Stimulated activated CD4-positive, alpha-beta T cell treated with anti-CD3 and anti-CD28 coated beads, Interleukin-15, amount 100 ng/mL, for 1 hour (primary cell): ENCODE measurements around the gene UBA1.

ENCODE experiments used
- DNase-seq, 2 donors: peaks; one replicate each; pipeline ENCODE4 v3.0.0-alpha.2; 2020; ENCODE audit warnings: low read depth in 1 of 2, low spot score in 1 of 2

The UBA1 gene

DNA sequence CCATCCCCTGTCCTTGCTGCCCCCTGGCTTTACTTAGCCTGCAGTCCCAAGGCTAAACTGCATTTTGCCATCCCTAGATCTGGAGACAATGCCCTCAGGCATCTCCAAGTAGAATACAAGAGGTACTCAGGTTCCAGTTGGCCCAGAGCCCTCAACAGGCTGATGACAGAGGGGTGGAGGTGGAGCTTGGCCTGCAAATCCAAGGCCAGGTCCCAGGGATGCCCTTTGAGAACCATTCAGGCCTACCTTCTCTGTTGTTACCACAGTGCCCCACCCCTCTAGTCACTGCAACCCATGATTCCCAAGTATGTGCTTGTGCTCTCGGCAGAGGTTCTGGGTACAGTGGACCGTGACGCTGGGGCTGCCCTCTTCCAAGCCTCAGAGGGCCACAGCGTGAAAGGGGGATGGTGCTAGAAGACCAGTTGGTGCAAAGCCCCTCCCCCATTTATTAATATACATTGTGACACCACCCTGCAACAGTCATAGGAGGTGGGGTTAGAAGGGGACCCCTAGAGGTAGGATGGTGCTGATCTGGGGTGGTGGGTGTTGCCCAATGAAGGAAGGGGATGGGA, 6.4 kb upstream of the UBA1 start:
- DNase-seq = no peak

DNA sequence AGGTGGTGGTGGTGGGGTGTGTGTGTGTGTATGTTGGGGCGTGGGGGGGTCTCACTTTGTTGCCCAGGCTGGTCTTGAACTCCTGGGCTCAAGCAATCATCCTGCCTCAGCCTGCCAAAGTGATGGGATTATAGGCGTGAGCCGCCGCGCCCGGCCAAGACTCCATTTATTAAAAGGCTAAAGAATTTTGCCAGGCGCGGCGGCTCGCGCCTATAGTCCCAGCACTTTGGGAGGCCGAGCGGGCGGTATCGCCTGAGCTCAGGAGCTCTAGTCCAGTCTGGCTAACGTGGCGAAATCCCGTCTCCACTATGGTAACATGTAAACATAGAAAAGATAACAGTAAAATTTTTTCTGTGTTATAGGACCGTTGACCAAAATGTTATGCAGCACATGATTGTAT, 3.7 kb upstream of the UBA1 start:
- DNase-seq = no peak

- DNase-seq = peak; percentile 47 to 64
Measured at GRCh38 chrX:47190445-47191269, 3.0 kb upstream of the UBA1 start.

DNA sequence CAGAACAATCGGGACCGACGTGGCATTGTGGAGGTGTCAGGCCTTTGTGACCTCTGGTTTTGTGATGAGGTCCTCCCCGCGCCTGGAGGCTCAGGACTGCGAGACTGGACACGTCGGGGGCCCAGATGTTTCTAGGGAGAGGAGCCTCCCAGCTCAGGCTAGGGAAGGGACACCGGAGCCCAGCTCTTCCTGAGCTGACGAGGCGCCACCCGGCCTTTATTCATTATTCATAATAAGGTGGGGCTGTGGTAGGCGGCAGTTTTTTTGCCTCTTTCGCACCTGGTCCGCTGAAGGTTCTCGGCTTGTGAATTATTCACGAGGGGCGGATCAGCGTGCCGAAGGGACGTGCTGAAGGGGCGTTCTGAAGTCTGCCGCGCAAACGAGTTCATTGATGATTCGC, 2.3 kb upstream of the UBA1 start:
- peak; percentile 2 to 27 for DNase-seq

GRCh38 chrX:47191806-47192401, 1.7 kb upstream of the UBA1 start:
- DNase-seq = no peak

DNA sequence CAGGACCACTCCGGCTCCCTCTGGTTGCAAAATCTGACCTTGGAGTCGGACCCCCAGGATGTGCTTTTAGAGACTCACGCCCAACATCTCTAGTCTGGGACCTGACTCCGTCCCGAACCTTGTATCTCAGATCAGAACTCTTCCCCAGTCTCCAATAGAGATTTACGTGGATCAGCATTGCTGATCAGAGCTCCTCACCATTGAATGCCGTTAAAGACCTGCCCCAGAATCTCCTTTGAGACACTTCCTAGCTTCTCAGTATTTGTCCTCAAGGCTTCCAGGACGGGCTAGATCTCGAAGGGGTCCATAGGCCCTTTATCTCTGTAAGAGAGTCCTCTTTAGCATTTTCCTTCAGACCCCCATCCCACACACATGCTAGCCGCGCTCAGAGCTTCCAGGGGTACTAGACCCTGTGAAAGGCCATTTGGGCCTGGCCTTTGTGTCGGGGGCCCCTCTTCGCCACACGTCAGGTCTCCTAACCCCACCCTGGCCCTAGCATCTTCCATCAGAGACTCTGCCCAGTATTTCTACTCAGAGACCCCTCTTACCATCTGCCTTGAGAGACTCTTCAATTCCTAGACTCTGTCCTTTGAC, 662 bp downstream of the UBA1 start:
- DNase-seq = no peak

GRCh38 chrX:47196098-47196497, 2.5 kb downstream of the UBA1 start:
- no peak for DNase-seq

- DNase-seq = no peak
Measured at GRCh38 chrX:47197526-47197925, 3.9 kb downstream of the UBA1 start.

- no peak for DNase-seq
Measured at GRCh38 chrX:47198026-47198686, 4.5 kb downstream of the UBA1 start.

GRCh38 chrX:47198687-47199080, 5.1 kb downstream of the UBA1 start:
- no peak for DNase-seq

- DNase-seq = no peak
Measured at GRCh38 chrX:47199286-47199685, 5.7 kb downstream of the UBA1 start.

- no peak for DNase-seq
Measured at GRCh38 chrX:47200385-47201150, 6.9 kb downstream of the UBA1 start.

DNA sequence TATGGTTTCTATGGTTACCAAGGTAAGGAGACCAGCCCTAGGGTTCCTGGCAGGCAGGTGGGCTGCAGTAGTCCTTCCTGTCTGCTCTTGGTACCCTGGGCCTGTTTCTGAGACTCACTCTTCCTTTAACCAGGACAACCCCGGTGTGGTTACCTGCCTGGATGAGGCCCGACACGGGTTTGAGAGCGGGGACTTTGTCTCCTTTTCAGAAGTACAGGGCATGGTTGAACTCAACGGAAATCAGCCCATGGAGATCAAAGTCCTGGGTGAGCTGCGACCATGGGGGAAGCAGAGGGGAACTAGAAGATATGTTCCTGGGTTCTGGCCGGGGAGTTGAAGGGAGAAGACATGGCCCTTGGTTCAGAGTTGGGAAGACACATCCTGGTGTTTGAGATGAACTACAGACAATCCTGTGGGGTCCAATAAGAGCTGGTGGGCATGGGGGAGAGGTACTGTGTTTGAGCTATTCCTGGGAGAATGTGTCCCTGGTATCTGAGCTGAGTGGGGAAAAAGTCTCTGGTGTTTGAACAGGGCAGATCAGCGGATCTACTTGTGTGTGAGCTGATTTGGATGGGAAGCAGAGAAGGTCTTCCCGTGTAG, 7.8 kb downstream of the UBA1 start:
- DNase-seq = no peak

- no peak for DNase-seq
Measured at GRCh38 chrX:47202316-47202715, 8.7 kb downstream of the UBA1 start.

DNA sequence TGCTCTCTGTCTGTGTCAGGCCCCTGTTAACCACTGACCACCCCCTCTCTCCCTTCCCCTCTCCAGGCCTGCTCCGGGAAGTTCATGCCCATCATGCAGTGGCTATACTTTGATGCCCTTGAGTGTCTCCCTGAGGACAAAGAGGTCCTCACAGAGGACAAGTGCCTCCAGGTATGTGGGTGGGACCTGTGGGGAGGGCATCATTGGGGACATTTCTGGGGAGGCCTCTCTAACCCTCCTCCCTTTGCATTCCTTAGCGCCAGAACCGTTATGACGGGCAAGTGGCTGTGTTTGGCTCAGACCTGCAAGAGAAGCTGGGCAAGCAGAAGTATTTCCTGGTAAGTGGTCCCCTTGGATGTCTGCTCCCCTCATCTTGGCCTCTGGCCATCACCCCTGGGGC, 9.2 kb downstream of the UBA1 start:
- no peak for DNase-seq

DNA sequence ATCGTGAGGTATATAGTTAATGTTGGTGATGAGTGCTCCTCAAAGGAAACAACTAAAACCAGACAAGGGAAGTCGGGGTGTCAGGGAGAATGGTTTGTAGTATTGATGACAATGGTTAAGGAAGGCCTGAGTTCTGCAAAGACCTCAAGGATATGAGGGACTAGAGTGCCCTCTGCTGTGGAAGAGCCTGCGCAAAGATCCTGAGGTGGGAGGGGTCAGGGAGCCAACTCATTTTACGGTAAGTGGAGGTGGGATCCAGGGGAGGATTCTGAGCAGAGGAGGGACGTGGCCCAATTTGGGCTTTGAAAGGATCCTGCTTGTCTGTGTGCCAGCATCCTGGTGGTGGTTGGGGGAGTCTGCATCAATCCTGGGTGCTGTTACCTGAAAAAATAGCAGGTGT, 11.3 kb downstream of the UBA1 start:
- DNase-seq = no peak

- DNase-seq = no peak
Measured at GRCh38 chrX:47206316-47206715, 12.7 kb downstream of the UBA1 start.

- no peak for DNase-seq
Measured at GRCh38 chrX:47208108-47208507, 14.5 kb downstream of the UBA1 start.

DNA sequence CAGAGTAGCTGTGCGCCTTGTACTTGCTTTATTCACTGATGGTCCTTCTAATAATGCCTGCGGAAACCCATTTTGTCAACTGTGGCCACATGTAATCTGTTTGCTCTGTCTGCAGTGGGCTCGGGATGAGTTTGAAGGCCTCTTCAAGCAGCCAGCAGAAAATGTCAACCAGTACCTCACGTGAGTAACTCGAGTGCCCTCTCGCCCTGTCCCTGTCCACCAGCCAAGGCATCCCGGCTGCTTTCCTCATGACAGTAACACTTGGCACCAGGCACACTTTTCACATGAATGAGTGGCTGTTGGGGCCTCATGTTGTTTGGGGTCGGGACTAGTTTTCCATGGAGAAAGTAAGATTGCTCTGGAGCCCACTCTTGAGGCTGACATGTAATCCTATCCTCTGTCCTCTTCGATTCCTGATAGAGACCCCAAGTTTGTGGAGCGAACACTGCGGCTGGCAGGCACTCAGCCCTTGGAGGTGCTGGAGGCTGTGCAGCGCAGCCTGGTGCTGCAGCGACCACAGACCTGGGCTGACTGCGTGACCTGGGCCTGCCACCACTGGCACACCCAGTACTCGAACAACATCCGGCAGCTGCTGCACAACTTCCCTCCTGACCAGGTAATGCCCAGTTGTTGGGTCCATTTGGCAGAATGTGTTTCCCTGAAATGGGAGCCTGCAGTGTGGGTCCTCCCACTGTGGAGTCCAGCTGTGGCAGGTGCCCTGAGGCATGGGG, 16.0 kb downstream of the UBA1 start:
- DNase-seq = no peak
